GM23338 (cell line): ENCODE results near the gene PDZD7.

Source experiments
- CREB1 ChIP-seq: fragments of 250-450 bp; sonication (Bioruptor Pico); IDR thresholded peaks from 2 replicates; pipeline ENCODE4 v1.5.0; 2020; ENCODE audit warnings: low read depth, mild to moderate bottlenecking, moderate library complexity
- EZH2 ChIP-seq: fragments of 200-600 bp; sonication (generic); IDR thresholded peaks from one replicate; pipeline ENCODE4 v1.8.0; 2017; ENCODE audit warnings: antibody characterized with exemption, mild to moderate bottlenecking, low read depth; ENCODE audit not compliant: unreplicated experiment
- JUNB ChIP-seq: IDR thresholded peaks from one replicate; pipeline ENCODE4 v1.6.1; 2016; ENCODE audit warnings: antibody characterized with exemption; ENCODE audit not compliant: unreplicated experiment
- POLR2AphosphoS5 ChIP-seq: IDR thresholded peaks from 2 replicates; pipeline ENCODE4 v1.6.1; 2016; ENCODE audit warnings: antibody characterized with exemption, low read depth
- STAT1 ChIP-seq: IDR thresholded peaks from one replicate; pipeline ENCODE4 v1.6.1; 2016; ENCODE audit warnings: antibody characterized with exemption; ENCODE audit not compliant: unreplicated experiment
- ZNF114 ChIP-seq: fragments of 250-450 bp; sonication (Bioruptor Pico); IDR thresholded peaks from 2 replicates; pipeline ENCODE4 v1.5.0; 2020; ENCODE audit warnings: mild to moderate bottlenecking, moderate library complexity
- TF ChIP-seq, protein P1 (sequence below), 2 experiments: fragments of 200-600 bp in 1 of 2; sonication (generic) in 1 of 2; conservative IDR thresholded peaks; 2 replicates each; pipeline versions ENCODE4 v1.5.1 to v1.6.1; 2016 to 2017; ENCODE audit warnings: antibody characterized with exemption in 2 of 2, low read depth in 2 of 2, mild to moderate bottlenecking in 2 of 2, moderate library complexity in 1 of 2
- TF ChIP-seq, protein P2 (sequence below): IDR thresholded peaks from one replicate; pipeline ENCODE4 v1.6.1; 2018; ENCODE audit warnings: antibody characterized with exemption; ENCODE audit not compliant: unreplicated experiment

DNA sequence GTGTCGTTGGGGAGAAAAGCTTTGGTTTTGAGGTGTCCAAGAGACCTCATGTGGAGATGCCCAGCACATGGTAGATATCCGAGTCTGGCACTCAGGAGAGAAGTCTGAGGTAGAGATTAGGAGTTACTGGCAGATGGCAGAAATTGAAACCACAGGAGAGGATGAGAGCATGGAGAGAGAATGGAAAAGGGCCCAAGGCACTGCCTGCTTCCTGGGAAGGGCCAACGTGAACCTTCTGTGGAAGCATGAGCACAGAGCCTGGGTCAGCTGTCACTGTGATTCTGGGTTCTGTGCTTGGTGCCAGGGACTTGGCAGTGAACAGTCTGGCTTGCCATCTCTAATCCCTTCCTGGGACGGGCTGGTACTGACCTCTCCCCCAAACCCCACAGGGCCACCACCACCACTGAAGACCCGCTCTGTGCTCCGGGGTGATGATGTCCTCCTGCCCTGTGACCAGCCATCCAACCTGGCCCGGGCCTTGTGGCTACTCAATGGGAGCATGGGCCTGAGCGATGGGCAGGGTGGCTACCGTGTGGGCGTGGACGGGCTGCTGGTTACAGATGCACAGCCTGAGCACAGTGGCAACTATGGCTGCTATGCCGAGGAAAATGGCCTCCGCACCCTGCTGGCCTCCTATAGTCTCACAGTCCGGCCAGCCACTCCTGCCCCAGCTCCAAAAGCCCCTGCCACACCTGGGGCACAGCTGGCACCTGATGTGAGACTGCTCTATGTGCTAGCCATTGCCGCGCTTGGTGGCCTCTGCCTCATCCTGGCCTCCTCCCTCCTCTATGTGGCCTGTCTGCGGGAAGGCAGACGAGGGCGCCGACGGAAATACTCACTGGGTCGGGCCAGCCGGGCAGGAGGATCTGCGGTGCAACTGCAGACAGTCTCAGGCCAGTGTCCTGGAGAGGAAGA lies 47.8 kb downstream of the PDZD7 start:
- TF ChIP-seq, protein P1, sequence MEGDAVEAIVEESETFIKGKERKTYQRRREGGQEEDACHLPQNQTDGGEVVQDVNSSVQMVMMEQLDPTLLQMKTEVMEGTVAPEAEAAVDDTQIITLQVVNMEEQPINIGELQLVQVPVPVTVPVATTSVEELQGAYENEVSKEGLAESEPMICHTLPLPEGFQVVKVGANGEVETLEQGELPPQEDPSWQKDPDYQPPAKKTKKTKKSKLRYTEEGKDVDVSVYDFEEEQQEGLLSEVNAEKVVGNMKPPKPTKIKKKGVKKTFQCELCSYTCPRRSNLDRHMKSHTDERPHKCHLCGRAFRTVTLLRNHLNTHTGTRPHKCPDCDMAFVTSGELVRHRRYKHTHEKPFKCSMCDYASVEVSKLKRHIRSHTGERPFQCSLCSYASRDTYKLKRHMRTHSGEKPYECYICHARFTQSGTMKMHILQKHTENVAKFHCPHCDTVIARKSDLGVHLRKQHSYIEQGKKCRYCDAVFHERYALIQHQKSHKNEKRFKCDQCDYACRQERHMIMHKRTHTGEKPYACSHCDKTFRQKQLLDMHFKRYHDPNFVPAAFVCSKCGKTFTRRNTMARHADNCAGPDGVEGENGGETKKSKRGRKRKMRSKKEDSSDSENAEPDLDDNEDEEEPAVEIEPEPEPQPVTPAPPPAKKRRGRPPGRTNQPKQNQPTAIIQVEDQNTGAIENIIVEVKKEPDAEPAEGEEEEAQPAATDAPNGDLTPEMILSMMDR (conservative IDR thresholded peaks at IDR 0.05; ENCODE audit: low read depth in 2 of 2): no peak
- no peak for TF ChIP-seq EZH2
- no peak for TF ChIP-seq JUNB
- TF ChIP-seq POLR2AphosphoS5: no peak
- TF ChIP-seq, protein P2, sequence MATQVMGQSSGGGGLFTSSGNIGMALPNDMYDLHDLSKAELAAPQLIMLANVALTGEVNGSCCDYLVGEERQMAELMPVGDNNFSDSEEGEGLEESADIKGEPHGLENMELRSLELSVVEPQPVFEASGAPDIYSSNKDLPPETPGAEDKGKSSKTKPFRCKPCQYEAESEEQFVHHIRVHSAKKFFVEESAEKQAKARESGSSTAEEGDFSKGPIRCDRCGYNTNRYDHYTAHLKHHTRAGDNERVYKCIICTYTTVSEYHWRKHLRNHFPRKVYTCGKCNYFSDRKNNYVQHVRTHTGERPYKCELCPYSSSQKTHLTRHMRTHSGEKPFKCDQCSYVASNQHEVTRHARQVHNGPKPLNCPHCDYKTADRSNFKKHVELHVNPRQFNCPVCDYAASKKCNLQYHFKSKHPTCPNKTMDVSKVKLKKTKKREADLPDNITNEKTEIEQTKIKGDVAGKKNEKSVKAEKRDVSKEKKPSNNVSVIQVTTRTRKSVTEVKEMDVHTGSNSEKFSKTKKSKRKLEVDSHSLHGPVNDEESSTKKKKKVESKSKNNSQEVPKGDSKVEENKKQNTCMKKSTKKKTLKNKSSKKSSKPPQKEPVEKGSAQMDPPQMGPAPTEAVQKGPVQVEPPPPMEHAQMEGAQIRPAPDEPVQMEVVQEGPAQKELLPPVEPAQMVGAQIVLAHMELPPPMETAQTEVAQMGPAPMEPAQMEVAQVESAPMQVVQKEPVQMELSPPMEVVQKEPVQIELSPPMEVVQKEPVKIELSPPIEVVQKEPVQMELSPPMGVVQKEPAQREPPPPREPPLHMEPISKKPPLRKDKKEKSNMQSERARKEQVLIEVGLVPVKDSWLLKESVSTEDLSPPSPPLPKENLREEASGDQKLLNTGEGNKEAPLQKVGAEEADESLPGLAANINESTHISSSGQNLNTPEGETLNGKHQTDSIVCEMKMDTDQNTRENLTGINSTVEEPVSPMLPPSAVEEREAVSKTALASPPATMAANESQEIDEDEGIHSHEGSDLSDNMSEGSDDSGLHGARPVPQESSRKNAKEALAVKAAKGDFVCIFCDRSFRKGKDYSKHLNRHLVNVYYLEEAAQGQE: no peak
- no peak for TF ChIP-seq STAT1
- no peak for TF ChIP-seq ZNF114 (CRISPR knock-in tag)
- TF ChIP-seq CREB1 (CRISPR knock-in tag): no peak
